Umbilical cord (tissue), 2 donors: ENCODE measurements around the gene CDK5RAP2. TPM values are rescaled to one million over a fixed set of nuclear protein-coding genes. Genes with fewer than 3 reads are reported as not detected.

Experiments
- DNase-seq: peaks from one replicate; pipeline ENCODE4 v3.0.0-alpha.2; 2015; ENCODE audit warnings: low spot score
- total RNA-seq: library from RNA; depleted of rRNA; stranded (reverse); fragments of >200 nt; gene quantifications from one replicate; pipeline ENCODE4 v1.2.3, GENCODE V29; 2014; ENCODE audit warnings: low replicate concordance; ENCODE audit not compliant: insufficient read depth

CDK5RAP2 gene
- total RNA-seq, 1 donor from 2014 or later: 88.8 TPM

GRCh38 chr9:120360510-120360909, 219.5 kb downstream of the CDK5RAP2 start:
- DNase-seq: peak; percentile 32

- DNase-seq: peak; percentile 57
Observed at GRCh38 chr9:120360046-120360445, 219.9 kb downstream of the CDK5RAP2 start.

DNA sequence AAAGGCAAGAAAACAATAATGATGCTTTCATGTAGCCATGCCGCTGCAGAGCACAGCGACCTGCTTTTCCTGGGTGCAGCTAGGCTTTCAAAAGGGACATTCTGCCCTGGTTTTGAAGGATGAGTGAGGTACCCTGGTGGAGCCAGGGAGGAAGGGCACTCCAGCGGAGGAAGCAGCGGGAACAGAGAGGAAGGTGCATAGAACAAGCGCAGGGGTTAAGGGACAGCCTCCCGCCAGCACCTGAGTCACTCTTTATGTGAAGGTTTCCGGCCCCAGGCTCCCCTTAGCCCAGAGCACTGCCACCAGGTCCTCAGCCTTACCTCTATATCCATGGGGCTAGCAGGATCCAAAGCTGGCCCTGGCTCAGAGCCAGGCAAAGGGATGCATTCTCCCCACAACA, 221.1 kb downstream of the CDK5RAP2 start:
- no peak for DNase-seq

GRCh38 chr9:120353506-120353905, 226.5 kb downstream of the CDK5RAP2 start:
- DNase-seq: peak; percentile 77

GRCh38 chr9:120351106-120351505, 228.9 kb downstream of the CDK5RAP2 start:
- no peak for DNase-seq

GRCh38 chr9:120350596-120350995, 229.4 kb downstream of the CDK5RAP2 start:
- DNase-seq: no peak

DNA sequence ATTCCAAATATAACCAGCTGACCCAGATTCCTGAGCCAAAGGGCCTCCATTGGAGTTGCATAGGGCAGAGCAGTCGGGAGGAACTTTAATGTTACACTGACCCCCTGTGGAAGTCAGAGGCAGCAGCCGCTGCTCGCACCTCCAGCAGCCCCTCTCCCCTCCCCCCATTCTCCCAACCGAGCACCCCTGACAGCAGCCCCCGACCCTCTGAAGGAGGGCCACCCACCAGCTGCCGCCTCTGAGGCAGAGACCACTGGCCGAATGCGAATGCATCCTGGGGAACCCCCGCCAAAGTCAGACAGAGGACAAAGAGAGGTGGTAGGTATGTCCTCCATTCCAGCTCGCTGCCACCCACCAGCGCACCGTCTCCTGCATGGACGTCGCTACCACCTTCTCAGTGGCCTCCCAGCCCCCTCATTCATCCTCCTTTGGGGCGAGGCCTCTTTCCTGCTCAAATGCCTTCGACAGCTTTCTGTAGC, 231.0 kb downstream of the CDK5RAP2 start:
- DNase-seq: peak; percentile 44

DNA sequence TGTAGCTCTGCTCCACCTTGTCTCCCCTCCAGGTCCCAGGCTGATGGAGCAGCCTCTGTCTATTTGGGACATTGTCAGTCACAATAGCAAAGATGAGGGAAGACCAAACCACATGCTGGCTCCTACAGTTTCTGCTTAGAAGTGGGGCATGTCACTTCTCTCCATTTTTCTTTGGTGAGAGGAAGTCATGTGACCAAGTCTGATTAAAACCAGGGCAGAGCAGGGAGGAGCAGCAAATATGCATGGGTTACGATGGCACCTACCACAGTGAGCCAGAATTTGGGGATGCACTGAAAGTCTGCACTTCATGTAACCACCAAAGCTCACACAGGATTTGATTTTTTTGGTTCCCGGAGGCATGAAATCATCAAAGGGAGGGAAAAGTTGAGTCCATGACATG, 234.6 kb downstream of the CDK5RAP2 start:
- no peak for DNase-seq

DNA sequence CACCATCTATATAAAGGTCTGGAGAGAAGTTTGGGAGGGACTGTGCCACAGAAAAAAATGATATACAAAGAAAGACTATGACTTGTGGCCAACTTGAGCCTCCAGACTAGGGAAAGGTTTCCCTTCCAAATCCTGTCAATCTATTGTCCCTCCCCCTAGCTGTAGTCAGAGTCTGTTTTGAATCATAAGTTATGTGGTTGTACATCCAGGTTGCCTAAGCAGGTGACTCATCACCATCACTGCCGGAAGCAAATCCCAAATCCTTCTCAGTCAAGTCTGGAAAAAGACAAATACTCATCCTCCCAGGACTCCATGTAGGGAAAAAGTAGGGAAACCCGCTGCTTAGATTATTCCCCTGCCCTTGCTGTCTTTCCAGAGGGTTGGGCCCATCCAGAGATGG, 235.7 kb downstream of the CDK5RAP2 start:
- DNase-seq: no peak

GRCh38 chr9:120343416-120343815, 236.6 kb downstream of the CDK5RAP2 start:
- no peak for DNase-seq

Other genes with a start within 250 kb of the CDK5RAP2 start
- 7.9 TPM for gene MEGF9, start 134.3 kb upstream of the CDK5RAP2 start, total RNA-seq
- 65.0 TPM for gene FBXW2, start 213.2 kb upstream of the CDK5RAP2 start, total RNA-seq